HG03045 (cell line): ENCODE measurements around the gene PIK3CB.
"Not testable (repeated sequence)": the region's sequence is repeated elsewhere in the genome, so short reads cannot be mapped to it uniquely, and the experiment has no call there.

Experiments used
- ATAC-seq: cut with Tn5 transposase; IDR thresholded peaks from one replicate; pipeline ENCODE4 v1.9.1; 2021; ENCODE audit warnings: mild to moderate bottlenecking, moderate library complexity; ENCODE audit not compliant: unreplicated experiment

PIK3CB gene

DNA sequence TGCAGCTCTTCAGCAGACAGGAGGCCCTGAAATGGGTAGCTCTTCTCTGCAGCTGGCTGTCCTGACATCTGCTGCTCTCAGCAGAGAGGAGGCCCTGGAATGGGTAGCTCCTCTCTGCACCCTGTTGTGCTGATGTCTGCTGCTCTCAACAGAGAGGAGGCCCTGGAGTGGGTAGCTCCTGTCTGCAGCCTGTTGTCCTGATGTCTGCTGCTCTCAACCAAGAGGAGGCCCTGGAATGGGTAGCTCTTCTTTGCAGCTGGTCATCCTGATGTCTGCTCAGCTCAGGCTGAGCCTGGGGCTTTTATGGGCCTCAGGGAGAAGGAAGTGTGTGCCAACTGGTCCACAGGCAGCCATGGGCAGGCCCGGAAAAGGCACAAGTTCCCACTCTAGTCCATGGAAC is 66.6 kb downstream of the PIK3CB start:
- no peak for ATAC-seq

GRCh38 chr3:138767498-138768104 is 67.1 kb downstream of the PIK3CB start:
- no peak for ATAC-seq

DNA sequence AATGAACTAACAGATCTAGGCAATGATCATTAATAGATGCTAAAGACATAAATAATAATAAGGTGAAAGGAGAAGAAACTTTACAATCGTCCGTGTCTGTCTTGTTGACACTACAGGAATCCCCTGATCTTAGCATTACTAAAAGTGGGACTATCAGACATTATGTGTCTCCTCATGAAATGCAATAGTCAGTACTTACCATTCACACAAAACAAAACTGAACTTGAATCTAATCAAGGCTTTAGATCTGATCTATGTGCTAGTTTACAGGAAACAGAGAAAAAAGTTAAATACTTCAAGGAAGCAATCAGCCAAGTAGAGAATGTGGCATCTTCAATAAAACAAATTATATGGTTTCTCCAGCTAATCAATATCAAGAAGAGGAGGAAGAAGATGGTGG is 73.7 kb downstream of the PIK3CB start:
- ATAC-seq: no peak

- ATAC-seq: no peak
These were observed 86.5 kb downstream of the PIK3CB start for GRCh38 chr3:138748190-138748589.

DNA sequence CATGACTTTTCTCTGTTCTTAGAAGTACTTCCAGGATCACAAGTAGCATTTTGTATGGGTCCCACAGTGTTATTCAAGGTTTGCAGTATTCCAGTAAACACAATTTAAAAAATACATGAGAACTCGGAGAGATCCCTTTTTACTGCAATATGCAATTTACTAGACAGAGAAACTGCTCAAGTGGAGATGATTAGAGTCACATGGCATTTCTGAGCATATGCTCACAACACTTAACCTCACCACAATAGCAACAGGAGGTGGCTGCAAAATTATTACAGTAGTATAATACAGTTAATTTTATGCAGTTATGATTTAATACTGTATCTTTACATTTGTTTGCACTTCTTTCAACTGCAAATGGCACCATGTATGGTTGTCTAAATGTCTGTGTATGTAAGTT is 87.5 kb downstream of the PIK3CB start:
- ATAC-seq: no peak

- no peak for ATAC-seq
These were observed 94.7 kb downstream of the PIK3CB start for GRCh38 chr3:138740072-138740471.

DNA sequence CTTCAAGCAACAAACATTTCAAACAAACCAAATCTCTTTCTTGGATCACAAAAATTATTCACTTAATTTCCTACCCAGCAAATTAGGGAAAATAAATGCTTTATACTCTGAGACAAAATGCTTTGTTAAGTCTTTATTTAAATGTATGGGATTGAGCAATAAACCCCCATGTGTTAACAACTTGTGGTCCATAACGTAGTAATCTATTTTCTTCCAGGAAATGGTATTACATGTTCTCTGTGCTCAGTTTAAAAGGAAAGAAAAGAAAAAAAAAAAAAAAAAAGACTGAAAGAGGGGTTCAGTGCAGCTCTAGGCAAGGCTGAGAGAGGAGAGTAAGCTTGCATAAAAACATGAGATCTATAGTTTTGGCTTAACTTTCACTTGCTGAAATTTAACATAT is 102.3 kb downstream of the PIK3CB start:
- no peak for ATAC-seq

GRCh38 chr3:138726946-138727730 is 107.6 kb downstream of the PIK3CB start:
- no peak for ATAC-seq

- not testable (repeated sequence) for ATAC-seq
These were observed 108.7 kb downstream of the PIK3CB start for GRCh38 chr3:138726042-138726441.

- no peak for ATAC-seq
These were observed 109.6 kb downstream of the PIK3CB start for GRCh38 chr3:138725116-138725515.

GRCh38 chr3:138724443-138724842 is 110.3 kb downstream of the PIK3CB start:
- no peak for ATAC-seq

GRCh38 chr3:138718849-138719248 is 115.9 kb downstream of the PIK3CB start:
- ATAC-seq: no peak

DNA sequence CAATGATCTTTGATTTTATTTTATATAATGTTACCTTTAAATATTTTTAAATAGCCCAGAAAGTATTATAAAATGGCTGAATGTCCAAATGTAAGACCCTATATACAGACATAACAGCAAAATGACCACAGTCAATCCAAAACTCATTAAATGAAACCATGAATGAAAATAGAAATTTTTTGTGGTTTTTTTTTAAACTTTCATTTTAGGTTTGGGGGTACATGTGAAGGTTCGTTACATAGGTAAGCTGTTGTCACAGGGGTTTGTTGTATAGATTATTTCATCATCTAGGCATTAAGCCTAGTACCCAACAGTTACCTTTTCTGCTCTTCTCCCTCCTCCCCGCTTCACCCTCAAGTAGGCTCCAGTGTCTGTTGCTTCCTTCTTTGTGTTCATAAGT is 117.4 kb downstream of the PIK3CB start:
- peak; percentile 68 for ATAC-seq

DNA sequence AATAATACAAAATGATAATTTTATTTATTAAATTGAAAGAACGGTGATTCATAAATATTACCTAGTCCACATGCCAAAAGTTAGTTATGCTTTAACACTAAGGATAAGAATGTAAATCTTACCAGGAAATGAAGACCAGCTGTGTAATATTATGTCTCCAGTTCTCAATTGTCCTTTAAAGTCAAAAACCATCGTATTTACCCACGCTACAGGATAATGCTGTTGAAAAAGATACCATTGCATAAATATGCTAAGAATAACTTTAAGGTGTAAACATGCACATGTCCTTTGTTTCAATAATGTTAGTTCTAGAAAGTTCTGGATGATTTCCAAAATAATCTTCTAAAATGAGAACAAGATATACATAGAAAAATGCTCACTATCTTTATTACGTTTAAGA is 122.6 kb downstream of the PIK3CB start:
- no peak for ATAC-seq

GRCh38 chr3:138705675-138706074 is 129.1 kb downstream of the PIK3CB start:
- ATAC-seq: no peak

- ATAC-seq: no peak
These were observed 137.9 kb downstream of the PIK3CB start for GRCh38 chr3:138696666-138697370.

DNA sequence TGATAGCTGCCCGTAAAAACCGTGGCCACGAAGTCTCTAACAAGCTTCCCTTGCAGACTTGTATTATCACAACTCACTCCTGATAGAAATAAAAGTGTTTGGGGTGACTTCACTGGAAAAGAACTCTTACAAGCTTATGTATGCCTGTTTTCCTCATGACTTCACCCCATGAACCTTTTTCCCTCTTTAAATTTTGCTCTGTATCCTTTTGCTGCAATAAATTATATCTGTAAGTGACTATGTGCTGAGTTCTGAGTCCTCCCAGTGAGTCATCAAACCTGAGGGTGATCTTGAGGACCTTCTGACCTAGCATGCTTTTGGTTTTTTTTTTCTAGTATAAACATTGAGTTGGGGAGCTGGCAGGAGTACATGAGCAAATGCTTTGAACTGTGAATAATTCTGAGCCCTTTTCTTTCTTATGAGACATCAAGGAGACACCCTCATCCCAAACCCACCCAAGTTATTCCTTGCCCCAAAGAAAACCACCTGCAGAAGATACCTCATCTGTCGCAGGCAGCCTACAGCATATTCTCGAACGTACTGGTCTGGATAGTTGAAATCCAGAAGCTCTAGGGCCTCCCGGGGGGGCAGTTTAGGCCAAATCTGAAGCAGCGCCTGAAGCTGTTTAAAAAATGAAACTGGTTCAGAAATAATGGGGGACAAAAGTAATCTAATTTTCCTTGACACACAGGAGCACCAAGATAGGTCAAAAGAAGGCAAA is 140.3 kb downstream of the PIK3CB start:
- no peak for ATAC-seq

GRCh38 chr3:138692152-138692551 is 142.6 kb downstream of the PIK3CB start:
- ATAC-seq: no peak

DNA sequence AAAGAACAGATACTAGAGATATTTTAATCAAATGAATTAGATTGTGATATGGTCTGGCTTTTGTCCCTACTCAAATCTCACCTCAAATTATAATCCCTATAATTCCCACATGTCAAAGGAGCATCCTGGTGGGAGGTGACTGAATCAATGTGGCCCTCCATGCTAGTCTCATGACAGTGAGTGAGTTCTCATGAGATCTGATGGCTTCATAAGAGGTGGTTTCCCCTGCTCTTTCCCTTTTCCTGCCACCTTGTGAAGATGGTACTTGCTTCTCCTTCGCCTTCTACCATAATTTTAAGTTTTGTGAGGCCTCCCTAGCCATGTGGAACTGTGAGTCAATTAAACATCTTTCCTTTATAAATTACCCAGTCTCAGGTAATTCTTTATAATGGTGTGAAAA is 143.4 kb downstream of the PIK3CB start:
- ATAC-seq: no peak

GRCh38 chr3:138690036-138690435 is 144.7 kb downstream of the PIK3CB start:
- ATAC-seq: no peak

DNA sequence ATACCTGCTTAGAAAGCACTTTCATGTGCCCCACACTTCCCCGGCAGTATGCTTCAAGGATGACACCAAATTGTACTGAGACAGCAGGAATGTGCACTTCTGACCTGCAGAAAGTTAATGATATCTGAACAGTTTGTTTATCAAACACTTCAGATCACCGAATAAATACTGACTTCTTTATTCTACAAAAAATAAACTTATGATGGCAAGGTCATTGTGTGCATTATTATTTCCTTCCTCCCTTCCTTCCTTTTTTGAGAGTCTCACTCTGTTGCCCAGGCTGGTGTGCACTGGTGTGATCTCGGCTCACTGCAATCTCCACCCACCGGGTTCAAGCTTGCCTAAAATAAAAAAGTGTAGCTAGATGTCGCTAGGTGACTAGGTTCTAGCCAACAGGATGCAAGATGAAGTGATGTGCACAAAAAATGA is 145.8 kb downstream of the PIK3CB start:
- no peak for ATAC-seq
